H9 (cell line): ENCODE data around the gene C5orf46. TPM values are rescaled to one million over a fixed set of nuclear protein-coding genes. Genes with fewer than 3 reads are reported as not detected.

Source experiments
- DNase-seq: peaks from one replicate; pipeline ENCODE4 v3.0.0-alpha.2; 2017
- H2AFZ ChIP-seq: one replicate; pipeline ENCODE4 v1.6.1; 2013; ENCODE audit warnings: mild to moderate bottlenecking, low read length, control low read depth, moderate library complexity
- H2AK5ac ChIP-seq: 2 replicates; pipeline ENCODE4 v1.6.1; 2013; ENCODE audit warnings: low read length, control low read depth, mixed read lengths; ENCODE audit not compliant: insufficient read length
- H2BK120ac ChIP-seq: one replicate; pipeline ENCODE4 v1.6.1; 2013; ENCODE audit warnings: low read depth, mild to moderate bottlenecking, low read length, control low read depth, inconsistent platforms; ENCODE audit not compliant: poor library complexity, severe bottlenecking
- H2BK12ac ChIP-seq: 2 replicates; pipeline ENCODE4 v1.6.1; 2013; ENCODE audit warnings: low read length, control low read depth, mixed read lengths, low read depth; ENCODE audit not compliant: insufficient read length
- H2BK15ac ChIP-seq: 2 replicates; pipeline ENCODE4 v1.6.1; 2013; ENCODE audit warnings: low read depth, low read length, control low read depth
- H2BK20ac ChIP-seq: one replicate; pipeline ENCODE4 v1.6.1; 2013; ENCODE audit warnings: low read depth, mild to moderate bottlenecking, low read length, control low read depth, inconsistent platforms; ENCODE audit not compliant: poor library complexity, severe bottlenecking
- H2BK5ac ChIP-seq: 2 replicates; pipeline ENCODE4 v1.6.1; 2013; ENCODE audit warnings: low read length, control low read depth, mixed read lengths; ENCODE audit not compliant: insufficient read length
- H3K14ac ChIP-seq: 2 replicates; pipeline ENCODE4 v1.6.1; 2013; ENCODE audit warnings: low read length, control low read depth; ENCODE audit not compliant: insufficient read depth
- H3K18ac ChIP-seq: 2 replicates; pipeline ENCODE4 v1.6.1; 2013; ENCODE audit warnings: low read depth, mild to moderate bottlenecking, mixed read lengths, low read length, control low read depth; ENCODE audit not compliant: insufficient read length
- H3K23ac ChIP-seq: 2 replicates; pipeline ENCODE4 v1.6.1; 2013; ENCODE audit warnings: low read length, control low read depth, mixed read lengths, low read depth; ENCODE audit not compliant: insufficient read length
- H3K23me2 ChIP-seq: 2 replicates; pipeline ENCODE4 v1.6.1; 2013; ENCODE audit warnings: low read depth, mild to moderate bottlenecking, mixed read lengths, low read length, control low read depth; ENCODE audit not compliant: insufficient read length, poor library complexity, severe bottlenecking
- H3K27ac ChIP-seq: 2 replicates; pipeline ENCODE4 v1.5.1; 2013; ENCODE audit warnings: low read length, control low read depth, mixed read lengths, low read depth; ENCODE audit not compliant: insufficient read length
- H3K27me3 ChIP-seq: 2 replicates; pipeline ENCODE4 v1.6.1; 2013; ENCODE audit warnings: low read length, control low read depth, inconsistent platforms; ENCODE audit not compliant: insufficient read depth
- H3K4ac ChIP-seq: 2 replicates; pipeline ENCODE4 v1.6.1; 2013; ENCODE audit warnings: low read depth, mild to moderate bottlenecking, control low read depth, inconsistent platforms, low read length, moderate library complexity
- H3K4me1 ChIP-seq: 2 replicates; pipeline ENCODE4 v1.6.1; 2013; ENCODE audit warnings: low read length, control low read depth, inconsistent platforms; ENCODE audit not compliant: insufficient read depth
- H3K4me2 ChIP-seq: 2 replicates; pipeline ENCODE4 v1.6.1; 2013; ENCODE audit warnings: low read length, control low read depth, mixed read lengths; ENCODE audit not compliant: insufficient read length, insufficient read depth
- H3K56ac ChIP-seq: 2 replicates; pipeline ENCODE4 v1.6.1; 2013; ENCODE audit warnings: low read depth, mild to moderate bottlenecking, mixed read lengths, low read length, control low read depth; ENCODE audit not compliant: insufficient read length
- H3K79me1 ChIP-seq: 2 replicates; pipeline ENCODE4 v1.6.1; 2013; ENCODE audit warnings: low read depth, mild to moderate bottlenecking, moderate library complexity, low read length, control low read depth, inconsistent platforms; ENCODE audit not compliant: insufficient read depth, poor library complexity, severe bottlenecking
- H3K79me2 ChIP-seq: 2 replicates; pipeline ENCODE4 v1.6.1; 2013; ENCODE audit warnings: low read length, control low read depth, inconsistent platforms; ENCODE audit not compliant: insufficient read depth
- H3K9ac ChIP-seq: 2 replicates; pipeline ENCODE4 v1.6.1; 2013; ENCODE audit warnings: low read length, control low read depth, mixed read lengths; ENCODE audit not compliant: insufficient read length; ENCODE audit errors: extremely low read depth
- H3K9me3 ChIP-seq: one replicate; pipeline ENCODE4 v1.6.1; 2013; ENCODE audit warnings: low read depth, low read length, inconsistent platforms; ENCODE audit not compliant: control insufficient read depth
- H3T11ph ChIP-seq: one replicate; pipeline ENCODE4 v1.6.1; 2013; ENCODE audit warnings: mild to moderate bottlenecking, low read length, control low read depth, inconsistent platforms
- H4K20me1 ChIP-seq: one replicate; pipeline ENCODE4 v1.6.1; 2013; ENCODE audit not compliant: control insufficient read depth, insufficient read length, insufficient read depth
- H4K5ac ChIP-seq: 2 replicates; pipeline ENCODE4 v1.6.1; 2013; ENCODE audit warnings: low read depth, mild to moderate bottlenecking, mixed read lengths, low read length, control low read depth; ENCODE audit not compliant: insufficient read length
- H4K8ac ChIP-seq: replicated peaks from 2 replicates; pipeline ENCODE4 v1.6.1; 2013; ENCODE audit warnings: low read length, control low read depth, mixed read lengths, low read depth; ENCODE audit not compliant: insufficient read length
- H4K91ac ChIP-seq: 2 replicates; pipeline ENCODE4 v1.6.1; 2013; ENCODE audit warnings: low read depth, mild to moderate bottlenecking, moderate library complexity, mixed read lengths, low read length, control low read depth; ENCODE audit not compliant: insufficient read length
- H3K27ac Mint-ChIP-seq, 3 experiments: 2 replicates in 2 of 3; 3 replicates in 1 of 3; pipeline ENCODE4 v1.8.0; 2020 to 2021; ENCODE audit warnings: mixed read lengths in 3 of 3, mild to moderate bottlenecking in 1 of 3, moderate library complexity in 1 of 3
- H3K27me3 Mint-ChIP-seq: 2 replicates; pipeline ENCODE4 v1.8.0; 2021; ENCODE audit warnings: low read depth, mild to moderate bottlenecking, moderate library complexity, mixed read lengths
- H3K36me3 Mint-ChIP-seq, 3 experiments: 2 replicates in 2 of 3; 3 replicates in 1 of 3; pipeline ENCODE4 v1.8.0; 2020 to 2021; ENCODE audit warnings: low read depth in 3 of 3, mixed read lengths in 3 of 3; ENCODE audit not compliant: insufficient read depth in 1 of 3
- H3K4me1 Mint-ChIP-seq, 2 experiments: 2 replicates each; pipeline ENCODE4 v1.8.0; 2020; ENCODE audit warnings: mixed read lengths in 2 of 2
- H3K4me3 Mint-ChIP-seq, 2 experiments: 2 replicates in 1 of 2; 3 replicates in 1 of 2; pipeline ENCODE4 v1.8.0; 2020 to 2021; ENCODE audit warnings: mild to moderate bottlenecking in 2 of 2, mixed read lengths in 2 of 2, moderate library complexity in 1 of 2
- H3K9me3 Mint-ChIP-seq, 2 experiments: 2 replicates in 1 of 2; 3 replicates in 1 of 2; pipeline ENCODE4 v1.8.0; 2020; ENCODE audit warnings: mild to moderate bottlenecking in 2 of 2, mixed read lengths in 2 of 2, moderate library complexity in 1 of 2
- CTCF ChIP-seq: fragments of 200-600 bp; sonication (generic); conservative IDR thresholded peaks from 3 replicates; pipeline ENCODE4 v1.8.0; 2021; ENCODE audit warnings: antibody characterized with exemption, mild to moderate bottlenecking
- WGBS: extraction: QIAGEN DNeasy Blood & Tissue Kit; methylation state at CpG from one replicate; pipeline ENCODE4 v1.1.7; 2013; ENCODE audit warnings: missing lambda C conversion rate, low lambda C conversion rate, mixed read lengths; ENCODE audit not compliant: insufficient read length; ENCODE audit errors: extremely low coverage; 5-methylcytosine and 5-hydroxymethylcytosine counted together
- total RNA-seq: library from RNA; stranded (reverse); gene quantifications from 2 replicates; pipeline ENCODE4 v1.2.1, GENCODE V29; 2021

Gene C5orf46
- total RNA-seq, 1 experiment from 2014 or later, result not detected

DNA sequence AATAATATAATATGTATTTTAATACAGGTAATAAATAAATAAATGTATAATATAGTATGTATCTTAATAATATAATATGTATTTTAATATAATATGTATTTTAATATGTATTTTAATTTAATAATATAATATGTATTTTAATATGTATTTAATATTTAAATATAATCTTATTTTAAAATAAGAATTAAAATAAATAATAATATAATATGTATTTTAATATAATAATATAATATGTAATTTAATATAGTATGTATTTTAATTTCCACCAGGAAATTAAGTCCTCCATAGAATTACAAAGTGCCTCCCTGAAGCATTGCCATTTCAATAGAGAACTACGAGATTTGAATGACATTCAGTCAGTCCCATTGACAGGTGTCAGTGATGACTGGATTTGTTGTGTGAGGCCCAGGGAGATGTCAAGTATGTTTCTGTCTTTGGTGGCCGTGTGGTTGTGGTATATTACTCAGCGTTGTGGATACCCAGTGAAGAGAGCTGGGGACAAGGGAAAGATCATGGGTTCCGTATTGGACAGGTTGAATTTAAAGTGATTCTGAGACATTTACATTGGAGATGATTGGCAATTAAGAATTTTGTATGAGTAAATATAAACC, 14.2 kb upstream of the C5orf46 start:
- 0 out of 2 replicates have a peak, but pooled peaks cover 2% of the 10 kb centered on the region for H3K4me1 ChIP-seq
- no peak overlapping the region for H3K9ac ChIP-seq
- H2AK5ac ChIP-seq, result no peak overlapping the region
- H2BK12ac ChIP-seq, result no peak overlapping the region
- no peak overlapping the region for H3K27ac ChIP-seq
- H3K4ac ChIP-seq, result no peak overlapping the region
- no peak overlapping the region for H3K14ac ChIP-seq
- H2BK15ac ChIP-seq, result no peak overlapping the region
- H3K27me3 Mint-ChIP-seq, result peaks cover 2% of the 10 kb centered on the region; the same call in 1 of the 2 replicates
- H2BK20ac ChIP-seq, result no peak overlapping the region
- H3K79me1 ChIP-seq, result no peaks in the 10 kb centered on the region
- no peaks in the 10 kb centered on the region for H3K36me3 Mint-ChIP-seq
- H3K4me1 Mint-ChIP-seq, result peaks cover 4% of the 10 kb centered on the region in 2 experiments
- H2BK5ac ChIP-seq, result no peak overlapping the region
- no peak overlapping the region for H3K4me2 ChIP-seq
- H3K18ac ChIP-seq, result no peak overlapping the region
- H4K91ac ChIP-seq, result no peak overlapping the region
- H3K4me3 Mint-ChIP-seq, result no peak overlapping the region
- H4K5ac ChIP-seq, result no peak overlapping the region
- H3K9me3 ChIP-seq, result no peaks in the 10 kb centered on the region
- no peak overlapping the region for H3T11ph ChIP-seq
- H2AFZ ChIP-seq, result no peak overlapping the region
- H4K8ac ChIP-seq, result no peak overlapping the region
- H3K27me3 ChIP-seq, result no peaks in the 10 kb centered on the region
- WGBS, result no CpG with 5 or more reads among the region's 4 CpGs
- H3K27ac Mint-ChIP-seq, result no peak overlapping the region
- H3K56ac ChIP-seq, result no peak overlapping the region
- no peak overlapping the region for H2BK120ac ChIP-seq
- no peaks in the 10 kb centered on the region for H3K79me2 ChIP-seq
- DNase-seq, result no peak
- no peaks in the 10 kb centered on the region for H4K20me1 ChIP-seq
- H3K23me2 ChIP-seq, result no peaks in the 10 kb centered on the region
- TF ChIP-seq CTCF, result no peak
- no peaks in the 10 kb centered on the region for H3K9me3 Mint-ChIP-seq
- no peak overlapping the region for H3K23ac ChIP-seq
